ENCODE results near the gene B3GALT4. TPM values are rescaled to one million over a fixed set of nuclear protein-coding genes. Genes with fewer than 3 reads are reported as not detected.
"Not testable (repeated sequence)": the region's sequence is repeated elsewhere in the genome, so short reads cannot be mapped to it uniquely, and the experiment has no call there.

B3GALT4 gene
- total RNA-seq, 2 experiments from 2014 or later: 12.2 to 12.8 TPM

GRCh38 chr6:33279971-33280511, 3.1 kb downstream of the B3GALT4 start:
- Mint-ChIP-seq H3K9me3 (ENCODE audit: insufficient read depth) (no peaks in the 10 kb centered on the region), H3K4me1 (ENCODE audit: low read depth) (peaks cover 42% of the 10 kb centered on the region), H3K27me3 (ENCODE audit: low read depth) (no peaks in the 10 kb centered on the region), H3K36me3 (ENCODE audit: low read depth) (peaks cover 71% of the 10 kb centered on the region), H3K4me3 (no peak overlapping the region), H3K27ac (peak overlapping the region; percentile 61)
- CTCF ChIA-PET: interaction anchor here (0.8 to 1.0 kb wide), 2 partner anchors 9 to 10 kb away, joined by 3 to 5 read pairs; partner anchors contain the start of genes PFDN6 and WDR46
- ATAC-seq (no peak), DNase-seq (no peak)
- POLR2A ChIA-PET: interaction anchor here (0.6 to 4.4 kb wide), 5 partner anchors 8 to 129 kb away, joined by 3 to 54 read pairs (median 3); partner anchors contain the start of gene RGL2

- Mint-ChIP-seq H3K27ac (peak overlapping the region; percentile 50), H3K9me3 (ENCODE audit: insufficient read depth) (no peaks in the 10 kb centered on the region), H3K4me3 (no peak overlapping the region), H3K36me3 (ENCODE audit: low read depth) (peaks cover 66% of the 10 kb centered on the region), H3K27me3 (ENCODE audit: low read depth) (no peaks in the 10 kb centered on the region), H3K4me1 (ENCODE audit: low read depth) (peaks cover 37% of the 10 kb centered on the region)
- DNase-seq (no peak), ATAC-seq (no peak)
- ChIA-PET POLR2A (interaction anchor here (1.1 kb wide), 1 partner anchor 33 kb away, joined by 3 read pairs; no protein-coding TSS in a partner anchor), CTCF (interaction anchor here (0.8 kb wide), 1 partner anchor 9 kb away, joined by 3 read pairs; the partner anchor contains the start of genes PFDN6 and WDR46)
These were observed 3.6 kb downstream of the B3GALT4 start for GRCh38 chr6:33280539-33280938.

- H3K36me3 Mint-ChIP-seq (ENCODE audit: low read depth): peaks cover 56% of the 10 kb centered on the region
- peaks cover 34% of the 10 kb centered on the region for H3K4me1 Mint-ChIP-seq (ENCODE audit: low read depth)
- H3K27ac Mint-ChIP-seq; CTCF ChIA-PET; ATAC-seq; H3K27me3 Mint-ChIP-seq (ENCODE audit: low read depth); H3K9me3 Mint-ChIP-seq (ENCODE audit: insufficient read depth); H3K4me3 Mint-ChIP-seq; DNase-seq: not testable (repeated sequence)
- POLR2A ChIA-PET: interaction anchor here (1.6 kb wide), 1 partner anchor 8 kb away, joined by 4 read pairs; the partner anchor contains the start of gene B3GALT4
These were observed 8.3 kb downstream of the B3GALT4 start for GRCh38 chr6:33285214-33285613.

GRCh38 chr6:33286946-33287914, 10.3 kb downstream of the B3GALT4 start:
- Mint-ChIP-seq H3K27me3 (ENCODE audit: low read depth) (no peaks in the 10 kb centered on the region), H3K4me3 (peak overlapping the region; percentile 97), H3K4me1 (ENCODE audit: low read depth) (peaks cover 43% of the 10 kb centered on the region), H3K9me3 (ENCODE audit: insufficient read depth) (no peaks in the 10 kb centered on the region), H3K36me3 (ENCODE audit: low read depth) (peaks cover 60% of the 10 kb centered on the region), H3K27ac (no peak overlapping the region)
- ChIA-PET POLR2A (interaction anchor here (0.7 to 2.7 kb wide), 5 partner anchors 8 to 15 kb away, joined by 3 to 37 read pairs (median 5); partner anchors contain the start of genes B3GALT4, RGL2, RPS18 and VPS52), CTCF (interaction anchor here (0.6 to 3.3 kb wide), 3 partner anchors 10 to 33 kb away, joined by 4 to 28 read pairs (median 5); partner anchors contain the start of genes B3GALT4 and TAPBP)
- ATAC-seq (no peak), DNase-seq (no peak)

GRCh38 chr6:33288141-33288920, 11.4 kb downstream of the B3GALT4 start:
- H3K9me3 Mint-ChIP-seq (ENCODE audit: insufficient read depth): no peaks in the 10 kb centered on the region
- H3K27ac Mint-ChIP-seq: peak overlapping the region; percentile 87
- H3K4me1 Mint-ChIP-seq (ENCODE audit: low read depth): peaks cover 43% of the 10 kb centered on the region
- H3K4me3 Mint-ChIP-seq: peak overlapping the region; percentile 97
- no peak for DNase-seq
- CTCF ChIA-PET: interaction anchor here (0.6 to 3.3 kb wide), 15 partner anchors 7 to 423 kb away, joined by 3 to 28 read pairs (median 3); partner anchors contain the start of genes B3GALT4, RGL2, RPS18 and SYNGAP1
- peak; percentile 8 for ATAC-seq
- H3K36me3 Mint-ChIP-seq (ENCODE audit: low read depth): peaks cover 61% of the 10 kb centered on the region
- no peaks in the 10 kb centered on the region for H3K27me3 Mint-ChIP-seq (ENCODE audit: low read depth)
- POLR2A ChIA-PET: interaction anchor here (0.6 to 3.4 kb wide), 12 partner anchors 9 to 316 kb away, joined by 3 to 50 read pairs (median 8); partner anchors contain the start of genes B3GALT4, CUTA, RGL2 and RPS18

GRCh38 chr6:33288921-33289783, 12.2 kb downstream of the B3GALT4 start, which contains the start of the genes PFDN6 and WDR46:
TSS of gene PFDN6 (plus strand) at chr6:33289601. CDS start at chr6:33289857, 256 bp downstream.
TSS of gene WDR46 (minus strand) at chr6:33289239. CDS start at chr6:33289170, 69 bp downstream.
- ATAC-seq (peak; percentile 97), DNase-seq (peak; percentile 93)
- Mint-ChIP-seq H3K9me3 (ENCODE audit: insufficient read depth) (no peaks in the 10 kb centered on the region), H3K27ac (peak within 1 kb of the TSS; percentile 87), H3K4me3 (peak within 1 kb of the TSS; percentile 97), H3K36me3 (ENCODE audit: low read depth) (peaks cover 64% of the 10 kb centered on the region), H3K27me3 (ENCODE audit: low read depth) (no peaks in the 10 kb centered on the region), H3K4me1 (ENCODE audit: low read depth) (peaks cover 46% of the 10 kb centered on the region)
- CTCF ChIA-PET: interaction anchor here (0.6 to 3.3 kb wide), 18 partner anchors 8 to 422 kb away, joined by 3 to 28 read pairs (median 3); partner anchors contain the start of genes B3GALT4, RGL2, RPS18 and SYNGAP1
- POLR2A ChIA-PET: interaction anchor here (0.6 to 3.4 kb wide), 14 partner anchors 8 to 317 kb away, joined by 3 to 50 read pairs (median 6); partner anchors contain the start of genes B3GALT4, CUTA, RGL2 and RPS18

- H3K9me3 Mint-ChIP-seq (ENCODE audit: insufficient read depth): no peaks in the 10 kb centered on the region
- no peaks in the 10 kb centered on the region for H3K27me3 Mint-ChIP-seq (ENCODE audit: low read depth)
- peaks cover 46% of the 10 kb centered on the region for H3K4me1 Mint-ChIP-seq (ENCODE audit: low read depth)
- H3K36me3 Mint-ChIP-seq (ENCODE audit: low read depth): peaks cover 61% of the 10 kb centered on the region
- peak overlapping the region; percentile 97 for H3K4me3 Mint-ChIP-seq
- DNase-seq (no peak), ATAC-seq (peak; percentile 21)
- H3K27ac Mint-ChIP-seq: peak overlapping the region; percentile 87
- POLR2A ChIA-PET: interaction anchor here (0.6 to 3.4 kb wide), 11 partner anchors 8 to 318 kb away, joined by 3 to 50 read pairs (median 7); partner anchors contain the start of genes B3GALT4, CUTA, HLA-DPB1 and RGL2
- CTCF ChIA-PET: interaction anchor here (0.8 to 3.3 kb wide), 12 partner anchors 9 to 164 kb away, joined by 3 to 28 read pairs (median 3); partner anchors contain the start of genes B3GALT4, RGL2, RPS18 and VPS52
These were observed 12.9 kb downstream of the B3GALT4 start for GRCh38 chr6:33289784-33290315.

- DNase-seq (no peak), ATAC-seq (no peak)
- Mint-ChIP-seq H3K4me3 (peak overlapping the region; percentile 97), H3K36me3 (ENCODE audit: low read depth) (peaks cover 61% of the 10 kb centered on the region), H3K4me1 (ENCODE audit: low read depth) (peaks cover 46% of the 10 kb centered on the region), H3K9me3 (ENCODE audit: insufficient read depth) (no peaks in the 10 kb centered on the region), H3K27ac (peak overlapping the region; percentile 87), H3K27me3 (ENCODE audit: low read depth) (no peaks in the 10 kb centered on the region)
- CTCF ChIA-PET: interaction anchor here (0.6 to 2.6 kb wide), 5 partner anchors 8 to 42 kb away, joined by 3 to 25 read pairs (median 5); partner anchors contain the start of gene RGL2
- POLR2A ChIA-PET: interaction anchor here (0.6 to 3.4 kb wide), 6 partner anchors 9 to 215 kb away, joined by 3 to 50 read pairs (median 6); partner anchors contain the start of genes B3GALT4, HLA-DPB1, RGL2 and RPS18
These were observed 13.5 kb downstream of the B3GALT4 start for GRCh38 chr6:33290459-33290858.

GRCh38 chr6:33292996-33293682, 16.2 kb downstream of the B3GALT4 start:
- Mint-ChIP-seq H3K4me1 (ENCODE audit: low read depth) (peaks cover 41% of the 10 kb centered on the region), H3K36me3 (ENCODE audit: low read depth) (peaks cover 55% of the 10 kb centered on the region), H3K27ac (no peak overlapping the region), H3K9me3 (ENCODE audit: insufficient read depth) (no peaks in the 10 kb centered on the region), H3K27me3 (ENCODE audit: low read depth) (no peaks in the 10 kb centered on the region), H3K4me3 (no peak overlapping the region)
- ChIA-PET CTCF (no interaction called here), POLR2A (interaction anchor here (0.9 kb wide), 1 partner anchor 321 kb away, joined by 4 read pairs; no protein-coding TSS in a partner anchor)
- ATAC-seq: no peak
- no peak for DNase-seq

All from activated CD8-positive, alpha-beta T cell treated with anti-CD3 and anti-CD28 coated beads, Interleukin-2, amount 10 ng/mL, durations not matched to agents 7 days and 5 days (primary cell).